ENCODE data around the gene MEX3A. TPM values are rescaled to one million over a fixed set of nuclear protein-coding genes. Genes with fewer than 3 reads are reported as not detected.

Gene MEX3A
- total and polyA plus RNA-seq, 10 of the 15 experiments (the other 5 are each of a cell fraction or from before 2014, with no cell fraction given), result 0.11 to 5.1 (median 1.7) TPM

DNA sequence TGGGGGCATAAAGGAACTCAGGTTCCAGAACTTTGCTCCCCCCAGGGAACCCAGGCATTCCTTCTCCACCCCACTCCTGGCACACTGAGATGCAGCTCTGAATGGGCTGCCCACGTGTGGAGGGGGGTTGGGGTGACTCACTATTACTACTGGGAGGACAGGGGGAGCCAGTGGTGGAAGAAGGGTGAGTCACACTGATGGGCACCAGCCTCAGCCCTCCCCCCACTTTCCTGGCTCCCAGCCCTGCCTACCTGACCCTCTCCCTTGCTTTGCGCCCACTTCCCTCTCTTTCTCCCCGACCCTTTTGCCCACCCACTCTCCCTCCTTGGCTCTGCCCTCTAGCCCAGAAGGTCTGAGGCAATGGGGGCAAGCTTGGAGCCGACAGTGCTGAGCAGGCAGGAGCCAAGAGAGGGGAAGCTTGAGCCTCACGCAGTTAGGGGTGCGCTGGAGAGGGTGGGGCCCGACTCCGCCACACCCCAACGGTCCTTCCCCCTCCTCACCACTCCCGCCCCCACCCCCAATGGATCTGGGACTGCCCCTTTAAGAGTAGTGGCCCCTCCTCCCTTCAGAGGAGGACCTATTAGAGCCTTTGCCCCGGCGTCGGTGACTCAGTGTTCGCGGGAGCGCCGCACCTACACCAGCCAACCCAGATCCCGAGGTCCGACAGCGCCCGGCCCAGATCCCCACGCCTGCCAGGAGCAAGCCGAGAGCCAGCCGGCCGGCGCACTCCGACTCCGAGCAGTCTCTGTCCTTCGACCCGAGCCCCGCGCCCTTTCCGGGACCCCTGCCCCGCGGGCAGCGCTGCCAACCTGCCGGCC lies 32.0 kb upstream of the MEX3A start, which contains the start of gene LMNA (continued):
- peak; percentile 44 to 55; a peak in 2 of 4 replicates for TF ChIP-seq IKZF2 (IDR thresholded peaks at IDR 0.05)
- TF ChIP-seq, protein P1, sequence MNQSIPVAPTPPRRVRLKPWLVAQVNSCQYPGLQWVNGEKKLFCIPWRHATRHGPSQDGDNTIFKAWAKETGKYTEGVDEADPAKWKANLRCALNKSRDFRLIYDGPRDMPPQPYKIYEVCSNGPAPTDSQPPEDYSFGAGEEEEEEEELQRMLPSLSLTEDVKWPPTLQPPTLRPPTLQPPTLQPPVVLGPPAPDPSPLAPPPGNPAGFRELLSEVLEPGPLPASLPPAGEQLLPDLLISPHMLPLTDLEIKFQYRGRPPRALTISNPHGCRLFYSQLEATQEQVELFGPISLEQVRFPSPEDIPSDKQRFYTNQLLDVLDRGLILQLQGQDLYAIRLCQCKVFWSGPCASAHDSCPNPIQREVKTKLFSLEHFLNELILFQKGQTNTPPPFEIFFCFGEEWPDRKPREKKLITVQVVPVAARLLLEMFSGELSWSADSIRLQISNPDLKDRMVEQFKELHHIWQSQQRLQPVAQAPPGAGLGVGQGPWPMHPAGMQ (IDR thresholded peaks at IDR 0.05; ENCODE audit: borderline replicate concordance), result no peak
- TF ChIP-seq, protein P2, sequence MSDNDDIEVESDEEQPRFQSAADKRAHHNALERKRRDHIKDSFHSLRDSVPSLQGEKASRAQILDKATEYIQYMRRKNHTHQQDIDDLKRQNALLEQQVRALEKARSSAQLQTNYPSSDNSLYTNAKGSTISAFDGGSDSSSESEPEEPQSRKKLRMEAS (IDR thresholded peaks at IDR 0.05; ENCODE audit: low read depth, low read length), result no peak
- no peak for TF ChIP-seq SRF (IDR thresholded peaks at IDR 0.05; ENCODE audit: low read depth in 2 of 2, low read length in 2 of 2)
- TF ChIP-seq, protein P3, sequence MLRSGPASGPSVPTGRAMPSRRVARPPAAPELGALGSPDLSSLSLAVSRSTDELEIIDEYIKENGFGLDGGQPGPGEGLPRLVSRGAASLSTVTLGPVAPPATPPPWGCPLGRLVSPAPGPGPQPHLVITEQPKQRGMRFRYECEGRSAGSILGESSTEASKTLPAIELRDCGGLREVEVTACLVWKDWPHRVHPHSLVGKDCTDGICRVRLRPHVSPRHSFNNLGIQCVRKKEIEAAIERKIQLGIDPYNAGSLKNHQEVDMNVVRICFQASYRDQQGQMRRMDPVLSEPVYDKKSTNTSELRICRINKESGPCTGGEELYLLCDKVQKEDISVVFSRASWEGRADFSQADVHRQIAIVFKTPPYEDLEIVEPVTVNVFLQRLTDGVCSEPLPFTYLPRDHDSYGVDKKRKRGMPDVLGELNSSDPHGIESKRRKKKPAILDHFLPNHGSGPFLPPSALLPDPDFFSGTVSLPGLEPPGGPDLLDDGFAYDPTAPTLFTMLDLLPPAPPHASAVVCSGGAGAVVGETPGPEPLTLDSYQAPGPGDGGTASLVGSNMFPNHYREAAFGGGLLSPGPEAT (IDR thresholded peaks at IDR 0.05; ENCODE audit: low read depth), result no peak
- TF ChIP-seq STAT1 (conservative IDR thresholded peaks at IDR 0.05), result no peak
- TF ChIP-seq NRF1 (conservative IDR thresholded peaks at IDR 0.05; ENCODE audit: low read depth, low read length), result no peak
- TF ChIP-seq EP300 (IDR thresholded peaks at IDR 0.05; ENCODE audit: borderline replicate concordance in 1 of 2, control insufficient read depth in 1 of 2, low read depth in 2 of 2, low read length in 2 of 2), result no peak; a peak in 1 of 4 replicates
- TF ChIP-seq SIN3A (IDR thresholded peaks at IDR 0.05; ENCODE audit: low read depth, low read length), result no peak
- TF ChIP-seq, protein P4, sequence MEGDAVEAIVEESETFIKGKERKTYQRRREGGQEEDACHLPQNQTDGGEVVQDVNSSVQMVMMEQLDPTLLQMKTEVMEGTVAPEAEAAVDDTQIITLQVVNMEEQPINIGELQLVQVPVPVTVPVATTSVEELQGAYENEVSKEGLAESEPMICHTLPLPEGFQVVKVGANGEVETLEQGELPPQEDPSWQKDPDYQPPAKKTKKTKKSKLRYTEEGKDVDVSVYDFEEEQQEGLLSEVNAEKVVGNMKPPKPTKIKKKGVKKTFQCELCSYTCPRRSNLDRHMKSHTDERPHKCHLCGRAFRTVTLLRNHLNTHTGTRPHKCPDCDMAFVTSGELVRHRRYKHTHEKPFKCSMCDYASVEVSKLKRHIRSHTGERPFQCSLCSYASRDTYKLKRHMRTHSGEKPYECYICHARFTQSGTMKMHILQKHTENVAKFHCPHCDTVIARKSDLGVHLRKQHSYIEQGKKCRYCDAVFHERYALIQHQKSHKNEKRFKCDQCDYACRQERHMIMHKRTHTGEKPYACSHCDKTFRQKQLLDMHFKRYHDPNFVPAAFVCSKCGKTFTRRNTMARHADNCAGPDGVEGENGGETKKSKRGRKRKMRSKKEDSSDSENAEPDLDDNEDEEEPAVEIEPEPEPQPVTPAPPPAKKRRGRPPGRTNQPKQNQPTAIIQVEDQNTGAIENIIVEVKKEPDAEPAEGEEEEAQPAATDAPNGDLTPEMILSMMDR (IDR thresholded peaks at IDR 0.05 in 2 of 3, conservative IDR thresholded peaks at IDR 0.05 in 1 of 3; ENCODE audit: control insufficient read depth in 2 of 3, extremely low read depth in 1 of 3, insufficient read depth in 1 of 3, low read depth in 3 of 3, low read length in 3 of 3), result no peak
- TF ChIP-seq SREBF1 (IDR thresholded peaks at IDR 0.05; ENCODE audit: low read length), result no peak
- no peak for TF ChIP-seq STAT3 (IDR thresholded peaks at IDR 0.05; ENCODE audit: low read depth, low read length)
- 0 out of 2 replicates have a peak, but pooled peaks have one; percentile 54 for TF ChIP-seq IRF4 (IDR thresholded peaks at IDR 0.05; ENCODE audit: low read depth, low read length)
- TF ChIP-seq WRNIP1 (IDR thresholded peaks at IDR 0.05; ENCODE audit: borderline replicate concordance, low read depth, low read length), result no peak
- no peak for TF ChIP-seq ZNF207 (IDR thresholded peaks at IDR 0.05; ENCODE audit: borderline replicate concordance)
- TF ChIP-seq, protein P5, sequence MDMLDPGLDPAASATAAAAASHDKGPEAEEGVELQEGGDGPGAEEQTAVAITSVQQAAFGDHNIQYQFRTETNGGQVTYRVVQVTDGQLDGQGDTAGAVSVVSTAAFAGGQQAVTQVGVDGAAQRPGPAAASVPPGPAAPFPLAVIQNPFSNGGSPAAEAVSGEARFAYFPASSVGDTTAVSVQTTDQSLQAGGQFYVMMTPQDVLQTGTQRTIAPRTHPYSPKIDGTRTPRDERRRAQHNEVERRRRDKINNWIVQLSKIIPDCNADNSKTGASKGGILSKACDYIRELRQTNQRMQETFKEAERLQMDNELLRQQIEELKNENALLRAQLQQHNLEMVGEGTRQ (IDR thresholded peaks at IDR 0.05; ENCODE audit: borderline replicate concordance, low read depth, low read length), result no peak
- TF ChIP-seq, protein P6, sequence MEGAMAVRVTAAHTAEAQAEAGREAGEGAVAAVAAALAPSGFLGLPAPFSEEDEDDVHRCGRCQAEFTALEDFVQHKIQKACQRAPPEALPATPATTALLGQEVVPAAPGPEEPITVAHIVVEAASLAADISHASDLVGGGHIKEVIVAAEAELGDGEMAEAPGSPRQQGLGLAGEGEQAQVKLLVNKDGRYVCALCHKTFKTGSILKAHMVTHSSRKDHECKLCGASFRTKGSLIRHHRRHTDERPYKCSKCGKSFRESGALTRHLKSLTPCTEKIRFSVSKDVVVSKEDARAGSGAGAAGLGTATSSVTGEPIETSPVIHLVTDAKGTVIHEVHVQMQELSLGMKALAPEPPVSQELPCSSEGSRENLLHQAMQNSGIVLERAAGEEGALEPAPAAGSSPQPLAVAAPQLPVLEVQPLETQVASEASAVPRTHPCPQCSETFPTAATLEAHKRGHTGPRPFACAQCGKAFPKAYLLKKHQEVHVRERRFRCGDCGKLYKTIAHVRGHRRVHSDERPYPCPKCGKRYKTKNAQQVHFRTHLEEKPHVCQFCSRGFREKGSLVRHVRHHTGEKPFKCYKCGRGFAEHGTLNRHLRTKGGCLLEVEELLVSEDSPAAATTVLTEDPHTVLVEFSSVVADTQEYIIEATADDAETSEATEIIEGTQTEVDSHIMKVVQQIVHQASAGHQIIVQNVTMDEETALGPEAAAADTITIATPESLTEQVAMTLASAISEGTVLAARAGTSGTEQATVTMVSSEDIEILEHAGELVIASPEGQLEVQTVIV (IDR thresholded peaks at IDR 0.05; ENCODE audit: borderline replicate concordance, partially characterized antibody), result no peak
- TF ChIP-seq CBFB (IDR thresholded peaks at IDR 0.05; ENCODE audit: low read depth), result no peak
- no peak for TF ChIP-seq ESRRA (IDR thresholded peaks at IDR 0.05; ENCODE audit: low read length)
- no peak for TF ChIP-seq ZZZ3 (IDR thresholded peaks at IDR 0.05; ENCODE audit: control insufficient read depth, insufficient read length, low read depth)
- TF ChIP-seq TBL1XR1 (IDR thresholded peaks at IDR 0.05; ENCODE audit: low read depth, low read length), result no peak

Data from GM12878 (cell line).